BJ (cell line): ENCODE data around the gene PRDX2. TPM values are rescaled to one million over a fixed set of nuclear protein-coding genes. Genes with fewer than 3 reads are reported as not detected.
"Not testable (repeated sequence)": the region's sequence is repeated elsewhere in the genome, so short reads cannot be mapped to it uniquely, and the experiment has no call there.

Experiments
- CTCF ChIA-PET: fragments of 350-600 bp; formaldehyde crosslinking; extraction: SDS; loops from one replicate; lab custom pipeline; 2021; ENCODE audit warnings: antibody characterized with exemption, inconsistent platforms; lab: Yijun Ruan, JAX
- POLR2A ChIA-PET: fragments of 300-600 bp; sonication (Branson Sonifier 250); formaldehyde crosslinking; extraction: SDS; loops from one replicate; lab custom pipeline; 2021; ENCODE audit warnings: antibody characterized with exemption; lab: Charles Lee
- DNase-seq: peaks from one replicate; pipeline ENCODE4 v3.0.0-alpha.2; 2011; ENCODE audit warnings: low read depth
- H3K27me3 ChIP-seq: 2 replicates; pipeline ENCODE4 v1.6.0; 2011; ENCODE audit warnings: low read length; ENCODE audit not compliant: control insufficient read depth, insufficient read depth
- H3K36me3 ChIP-seq: 2 replicates; pipeline ENCODE4 v1.5.1; 2011; ENCODE audit warnings: low read length; ENCODE audit not compliant: control insufficient read depth, insufficient read depth
- H3K4me3 ChIP-seq: 2 replicates; pipeline ENCODE4 v1.5.1; 2011; ENCODE audit warnings: low read depth, mild to moderate bottlenecking, control low read depth, low read length
- polyA minus RNA-seq: library from RNA; depleted of rRNA, polyadenylated mRNA; stranded (reverse); fragments of >200 nt; gene quantifications from 2 replicates; pipeline ENCODE4 v1.2.3, GENCODE V29; 2011; rRNA and poly(A)+ RNA removed
- polyA plus RNA-seq: library from polyadenylated mRNA; depleted of rRNA; stranded (reverse); fragments of >200 nt; gene quantifications from 2 replicates; pipeline ENCODE4 v1.2.3, GENCODE V29; 2011; rRNA removed
- TF ChIP-seq, protein P1 (sequence below): IDR thresholded peaks from 2 replicates; pipeline ENCODE4 v1.5.1; 2011; ENCODE audit warnings: low read depth, mild to moderate bottlenecking, control low read depth, inconsistent platforms, low read length, moderate library complexity; ENCODE audit not compliant: insufficient read depth

The PRDX2 gene
- polyA plus RNA-seq (165 and 267 TPM in 2 replicates), polyA minus RNA-seq (134 and 154 TPM in 2 replicates)

DNA sequence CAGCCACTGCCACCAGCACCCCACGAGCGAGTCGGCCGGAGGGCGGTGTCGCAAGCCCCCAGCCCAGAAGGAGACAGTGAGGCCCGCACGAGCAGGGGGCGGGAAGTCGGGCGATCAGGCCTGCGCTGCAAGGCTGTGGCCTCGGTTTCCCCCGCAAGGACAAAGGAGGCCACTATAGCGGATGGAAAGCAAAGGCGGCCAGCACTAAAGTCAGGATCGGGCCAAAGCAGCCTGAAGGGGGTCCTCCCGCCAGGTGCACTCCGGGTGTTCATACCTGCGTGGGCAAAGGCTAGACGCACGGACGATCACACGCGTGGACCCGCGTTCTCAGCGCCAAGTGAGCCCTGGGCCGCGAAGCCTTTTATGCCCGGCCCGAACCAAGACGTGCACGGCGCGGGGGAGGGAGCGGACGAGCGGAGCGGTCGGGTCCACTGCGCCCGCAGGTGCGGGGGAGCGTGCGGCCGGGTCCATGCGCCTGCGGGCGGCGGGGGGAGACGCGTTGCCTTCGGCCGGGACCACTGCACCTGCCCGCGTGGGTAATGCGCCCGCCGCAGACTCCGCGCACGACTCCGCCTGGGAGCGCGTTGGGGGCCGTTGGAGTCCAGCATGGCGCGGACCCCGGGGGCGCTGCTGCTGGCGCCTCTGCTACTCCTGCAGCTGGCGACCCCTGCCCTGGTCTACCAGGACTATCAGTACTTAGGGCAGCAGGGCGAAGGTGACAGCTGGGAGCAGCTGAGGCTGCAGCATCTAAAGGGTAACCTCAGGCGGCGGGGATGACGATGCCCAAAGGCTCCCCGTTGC lies at the start of gene PRDX2, which contains the start of gene THSD8:
TSS of gene PRDX2 (minus strand) at position 335 of the 801 bp plus-strand sequence. CDS start 539 bp downstream, outside the sequence.
TSS of gene THSD8 (plus strand) at position 604 of the 801 bp plus-strand sequence. CDS start at position 607, 3 bp downstream.
- Histone ChIP-seq H3K27me3 (no peaks in the 10 kb centered on the region), H3K4me3 (peak within 1 kb of the TSS; percentile 93), H3K36me3 (peaks cover 10% of the 10 kb centered on the region)
- CTCF ChIA-PET = interaction anchor here (0.8 to 17.9 kb wide), 5 partner anchors 13 to 46 kb away, joined by 3 to 874 read pairs (median 4); partner anchors contain the start of gene HOOK2
- TF ChIP-seq, protein P1, sequence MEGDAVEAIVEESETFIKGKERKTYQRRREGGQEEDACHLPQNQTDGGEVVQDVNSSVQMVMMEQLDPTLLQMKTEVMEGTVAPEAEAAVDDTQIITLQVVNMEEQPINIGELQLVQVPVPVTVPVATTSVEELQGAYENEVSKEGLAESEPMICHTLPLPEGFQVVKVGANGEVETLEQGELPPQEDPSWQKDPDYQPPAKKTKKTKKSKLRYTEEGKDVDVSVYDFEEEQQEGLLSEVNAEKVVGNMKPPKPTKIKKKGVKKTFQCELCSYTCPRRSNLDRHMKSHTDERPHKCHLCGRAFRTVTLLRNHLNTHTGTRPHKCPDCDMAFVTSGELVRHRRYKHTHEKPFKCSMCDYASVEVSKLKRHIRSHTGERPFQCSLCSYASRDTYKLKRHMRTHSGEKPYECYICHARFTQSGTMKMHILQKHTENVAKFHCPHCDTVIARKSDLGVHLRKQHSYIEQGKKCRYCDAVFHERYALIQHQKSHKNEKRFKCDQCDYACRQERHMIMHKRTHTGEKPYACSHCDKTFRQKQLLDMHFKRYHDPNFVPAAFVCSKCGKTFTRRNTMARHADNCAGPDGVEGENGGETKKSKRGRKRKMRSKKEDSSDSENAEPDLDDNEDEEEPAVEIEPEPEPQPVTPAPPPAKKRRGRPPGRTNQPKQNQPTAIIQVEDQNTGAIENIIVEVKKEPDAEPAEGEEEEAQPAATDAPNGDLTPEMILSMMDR = no peak
- DNase-seq = no peak
- POLR2A ChIA-PET = interaction anchor here (0.5 kb wide), 1 partner anchor 10 kb away, joined by 4 read pairs; no protein-coding TSS in a partner anchor

DNA sequence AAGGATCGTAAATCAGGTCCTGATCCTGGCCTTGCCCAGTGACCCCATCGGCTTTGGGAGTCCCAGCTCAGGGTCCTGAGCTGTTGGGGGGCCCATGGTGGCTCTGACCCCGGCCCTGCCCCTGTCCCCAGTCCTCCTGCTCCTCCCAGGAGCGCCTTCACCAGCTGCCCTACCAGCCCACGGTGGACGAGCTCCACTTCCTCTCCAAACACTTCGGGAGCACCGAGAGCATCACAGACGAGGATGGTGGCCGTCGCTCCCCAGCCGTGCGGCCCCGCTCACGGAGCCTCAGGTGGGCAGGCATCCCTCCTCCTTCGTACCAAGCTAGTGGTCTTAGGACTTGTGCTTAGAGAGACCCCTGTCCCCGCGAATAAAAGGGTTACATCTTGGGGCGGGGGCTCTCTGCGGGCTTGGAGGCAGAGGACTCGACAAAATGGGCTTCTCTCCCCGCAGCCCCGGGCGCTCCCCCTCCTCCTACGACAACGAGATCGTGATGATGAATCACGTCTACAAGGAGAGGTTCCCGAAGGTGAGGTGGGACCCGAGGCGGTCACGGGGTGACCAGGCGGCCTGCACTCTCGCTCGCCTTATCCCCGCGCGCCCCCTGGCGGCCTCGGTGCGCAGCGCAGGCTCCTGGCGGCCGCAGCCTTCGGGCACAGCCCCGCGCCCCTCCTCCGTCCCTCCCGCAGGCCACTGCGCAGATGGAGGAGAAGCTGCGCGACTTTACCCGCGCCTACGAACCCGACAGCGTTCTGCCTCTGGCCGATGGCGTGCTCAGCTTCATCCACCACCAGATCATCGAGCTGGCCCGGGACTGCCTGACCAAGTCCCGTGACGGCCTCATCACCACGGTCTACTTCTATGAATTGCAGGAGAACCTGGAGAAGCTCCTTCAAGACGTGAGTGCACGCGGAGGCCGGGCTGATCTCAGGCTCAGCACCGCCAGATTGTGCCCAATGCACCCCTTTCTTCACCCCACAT lies 45.8 kb upstream of the PRDX2 start:
- TF ChIP-seq, protein P1 = peak; percentile 77
- CTCF ChIA-PET = interaction anchor here (0.6 to 13.2 kb wide), 66 partner anchors 9 to 295 kb away, joined by 3 to 355 read pairs (median 4); partner anchors contain the start of genes GCDH, HOOK2, JUNB and MAST1
- Histone ChIP-seq H3K4me3 (peak overlapping the region; percentile 9; the same call in 1 of the 2 replicates), H3K36me3 (no peaks in the 10 kb centered on the region), H3K27me3 (peaks cover 2% of the 10 kb centered on the region; the same call in 1 of the 2 replicates)
- POLR2A ChIA-PET = interaction anchor here (0.6 kb wide), 1 partner anchor 54 kb away, joined by 3 read pairs; no protein-coding TSS in a partner anchor
- peak; percentile 16 for DNase-seq

DNA sequence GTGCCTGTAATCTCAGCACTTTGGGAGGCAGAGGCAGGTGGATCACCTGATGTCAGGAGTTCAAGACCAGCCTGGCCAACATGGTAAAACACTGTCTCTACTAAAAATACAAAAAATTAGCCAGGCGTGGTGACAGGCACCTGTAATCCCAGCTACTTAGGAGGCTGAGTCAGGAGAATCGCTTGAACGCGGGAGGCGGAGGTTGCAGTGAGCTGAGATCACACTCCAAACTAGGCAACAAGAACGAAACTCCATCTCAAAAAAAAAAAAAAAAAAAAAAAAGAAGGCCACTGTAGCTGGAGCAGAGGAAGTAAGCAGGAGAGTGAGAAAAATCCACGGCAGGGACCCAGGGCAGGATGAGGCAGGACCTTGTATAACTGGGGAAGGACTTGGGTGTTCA lies 45.0 kb upstream of the PRDX2 start:
- H3K36me3 ChIP-seq, POLR2A ChIA-PET, H3K4me3 ChIP-seq, H3K27me3 ChIP-seq, DNase-seq: not testable (repeated sequence)
- CTCF ChIA-PET = interaction anchor here (0.6 to 13.2 kb wide), 33 partner anchors 9 to 294 kb away, joined by 3 to 355 read pairs (median 5); partner anchors contain the start of genes HOOK2, MAST1, RNASEH2A and RTBDN

DNA sequence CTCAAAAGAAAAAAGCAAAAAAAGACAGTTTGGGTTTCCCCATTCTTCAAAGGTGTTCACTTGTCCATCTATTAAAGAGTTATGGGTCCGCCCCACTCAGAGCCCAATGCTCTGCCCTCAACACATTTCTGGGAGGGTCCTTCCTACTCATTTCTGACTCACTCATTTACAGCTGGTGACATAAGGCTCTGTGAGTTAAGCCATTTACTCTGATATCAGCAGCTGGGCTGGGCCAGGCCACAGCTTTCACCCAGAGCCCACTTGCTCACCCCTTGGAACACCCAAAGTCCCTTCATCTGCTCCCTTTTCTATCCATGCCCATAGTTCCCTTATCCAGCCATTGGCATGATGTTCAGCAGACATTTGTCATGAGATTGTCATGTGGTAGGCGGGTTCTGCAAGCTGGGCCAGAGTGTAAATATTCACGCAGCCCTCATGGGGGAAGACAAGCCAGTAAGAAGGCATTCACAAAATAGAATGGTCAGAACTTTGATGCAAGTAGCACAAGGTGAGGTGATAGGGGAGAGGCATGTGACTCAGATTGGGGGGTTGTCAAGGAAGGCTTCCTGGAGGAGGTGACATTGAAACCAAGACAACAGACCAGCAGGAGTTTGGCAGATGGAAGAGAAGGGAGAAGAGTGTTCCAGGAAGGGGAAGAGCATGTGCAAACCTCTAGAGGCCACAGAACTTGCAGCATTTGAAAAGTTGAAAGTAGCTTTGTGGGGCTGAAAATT lies 42.6 kb upstream of the PRDX2 start:
- TF ChIP-seq, protein P1 = no peak
- peaks cover 6% of the 10 kb centered on the region for H3K27me3 ChIP-seq
- CTCF ChIA-PET = interaction anchor here (13.2 kb wide), 1 partner anchor 81 kb away, joined by 355 read pairs; no protein-coding TSS in a partner anchor
- POLR2A ChIA-PET = no interaction called here
- no peaks in the 10 kb centered on the region for H3K36me3 ChIP-seq
- no peak for DNase-seq
- H3K4me3 ChIP-seq = no peak overlapping the region

DNA sequence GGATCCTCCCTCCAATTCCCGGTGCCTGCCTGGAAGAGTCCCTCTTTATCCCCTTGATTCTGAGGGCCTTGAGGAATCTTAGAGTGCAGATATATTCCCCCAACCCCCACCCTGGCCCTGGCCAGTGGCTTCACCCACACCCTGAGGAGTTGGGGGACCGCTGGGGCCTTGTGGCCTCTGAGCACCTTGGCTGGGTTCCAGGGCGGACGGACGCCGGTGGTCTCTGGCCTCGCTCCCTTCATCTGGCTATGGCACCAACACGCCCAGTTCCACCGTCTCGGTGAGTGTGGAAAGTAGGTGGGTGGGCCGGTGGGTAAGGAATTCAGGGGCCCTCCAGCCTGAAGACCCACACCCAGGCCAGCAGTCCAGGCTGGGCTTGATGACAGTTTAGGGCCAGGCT lies 41.7 kb upstream of the PRDX2 start:
- H3K4me3 ChIP-seq = no peak overlapping the region
- DNase-seq = no peak
- TF ChIP-seq, protein P1 = no peak
- peaks cover 8% of the 10 kb centered on the region for H3K27me3 ChIP-seq
- ChIA-PET POLR2A (no interaction called here), CTCF (interaction anchor here (13.2 kb wide), 1 partner anchor 80 kb away, joined by 355 read pairs; no protein-coding TSS in a partner anchor)
- no peaks in the 10 kb centered on the region for H3K36me3 ChIP-seq
